ENCODE results near the gene TMEM53.

TMEM53 gene

DNA sequence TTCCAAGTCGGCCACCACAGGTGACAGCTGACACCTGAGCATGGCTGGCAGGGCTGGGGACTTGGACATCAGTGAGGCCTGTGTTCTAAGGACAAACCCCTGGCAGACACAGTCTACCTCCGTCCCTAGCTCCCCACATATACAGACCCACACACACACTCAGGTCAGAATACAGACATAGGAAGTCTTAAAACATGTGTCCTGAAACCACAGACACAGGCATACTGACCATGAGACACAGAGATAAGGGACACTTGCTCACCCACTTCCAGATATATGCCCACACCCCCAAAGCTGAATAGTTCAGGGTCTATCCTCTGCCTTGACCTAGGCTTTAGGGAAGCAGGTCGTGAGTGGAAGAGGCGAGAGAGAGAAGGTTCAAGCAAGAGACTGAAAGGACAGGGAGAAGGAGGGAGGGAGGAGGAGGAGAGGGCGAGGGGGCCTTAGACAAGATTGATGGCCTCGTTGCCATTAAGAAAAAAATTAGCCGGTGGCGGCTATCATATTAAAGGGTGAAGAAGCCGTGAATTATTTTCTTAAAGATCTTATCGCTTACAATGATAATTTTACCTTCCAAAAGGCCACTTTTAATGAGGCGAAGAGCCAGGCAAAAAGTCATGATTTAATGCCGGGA is 49.9 kb downstream of the TMEM53 start:
- DNase-seq, result no peak

DNA sequence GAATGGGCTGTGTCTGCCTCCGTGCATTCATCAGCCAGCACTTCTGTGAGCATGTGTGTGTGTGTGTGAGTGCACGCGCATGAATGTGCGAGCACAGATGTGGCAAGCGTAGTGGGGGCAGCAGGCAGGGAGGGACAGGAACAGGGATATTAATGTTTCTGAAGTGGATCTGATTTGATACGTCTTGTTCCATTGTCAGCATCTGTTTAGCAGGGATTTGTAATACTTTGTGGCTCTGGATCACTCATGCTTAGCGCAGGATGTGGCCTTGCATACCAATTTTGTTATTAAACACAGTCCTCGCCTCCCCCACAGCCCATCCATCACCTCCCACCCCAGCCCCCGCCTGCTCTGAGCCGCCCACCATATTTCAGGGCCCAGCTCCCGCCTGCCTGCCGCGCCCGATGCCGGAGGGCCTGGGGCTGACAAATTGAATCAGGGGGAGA is 52.4 kb downstream of the TMEM53 start:
- DNase-seq, result no peak

DNA sequence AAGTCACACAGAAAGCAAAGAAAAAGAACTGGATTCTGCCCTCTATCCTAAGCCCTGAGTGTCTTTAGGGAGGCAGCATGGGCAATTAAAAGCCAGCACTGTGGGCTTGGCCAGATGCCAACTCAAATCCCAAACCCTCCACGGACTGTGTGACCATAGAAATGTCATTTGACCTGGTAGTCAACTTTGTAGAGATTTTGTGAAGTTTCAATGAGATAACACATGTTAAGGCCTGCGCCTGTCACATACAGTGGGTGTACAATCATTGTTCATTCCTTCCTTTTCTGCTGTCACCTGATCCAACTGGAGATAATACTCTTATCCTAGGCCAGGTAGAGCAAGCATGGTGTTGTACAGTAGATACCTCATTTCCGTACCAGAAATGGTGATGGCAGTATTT is 54.2 kb downstream of the TMEM53 start:
- no peak for DNase-seq

DNA sequence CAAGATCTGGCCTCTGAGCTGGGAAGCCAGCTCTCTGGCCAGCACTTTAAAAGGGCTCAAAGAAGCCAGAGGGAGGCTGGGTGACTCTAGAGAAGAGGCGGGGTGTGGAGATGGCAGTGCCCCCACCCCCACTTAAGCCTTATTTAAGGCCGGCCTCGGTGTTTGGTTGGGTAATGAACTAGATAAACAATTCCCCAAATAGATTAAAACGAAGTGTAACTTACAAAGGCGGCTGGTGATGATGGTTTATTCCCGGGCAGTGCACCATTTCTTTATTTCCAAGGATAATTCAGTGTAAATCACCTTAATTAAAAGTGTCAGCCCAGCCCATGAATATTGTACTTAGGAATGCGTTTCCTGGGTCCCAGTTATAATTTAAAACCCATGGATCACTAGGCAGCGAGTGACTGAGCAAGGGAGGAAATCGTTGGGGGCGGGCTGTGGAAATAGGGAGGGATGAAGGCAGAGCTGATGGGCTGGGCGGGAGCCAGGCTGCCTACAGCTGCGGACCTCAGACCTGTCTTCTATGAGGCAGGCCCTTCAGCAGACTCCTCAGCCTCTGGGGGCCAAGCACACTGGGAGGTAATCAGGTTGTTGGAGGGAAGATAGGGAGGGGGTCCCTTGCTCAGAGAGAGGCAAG is 54.9 kb downstream of the TMEM53 start:
- DNase-seq, result no peak

DNA sequence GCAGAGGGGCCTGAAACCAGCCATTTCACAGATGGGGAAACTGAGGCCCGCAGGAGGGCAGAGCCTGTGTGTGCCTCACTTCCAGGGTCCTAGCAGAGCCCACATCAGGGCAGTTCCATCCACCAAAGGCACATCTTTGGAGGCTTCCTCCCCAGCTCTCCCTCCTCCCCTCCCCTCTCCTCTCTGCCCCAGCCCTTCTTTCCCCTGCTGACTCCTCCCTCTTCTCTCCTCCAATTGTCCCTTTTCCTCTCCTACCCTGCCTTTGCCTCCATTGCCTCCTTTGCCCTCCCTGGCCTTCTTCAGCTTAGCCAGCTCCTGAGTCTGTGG is 56.6 kb downstream of the TMEM53 start:
- no peak for DNase-seq

DNA sequence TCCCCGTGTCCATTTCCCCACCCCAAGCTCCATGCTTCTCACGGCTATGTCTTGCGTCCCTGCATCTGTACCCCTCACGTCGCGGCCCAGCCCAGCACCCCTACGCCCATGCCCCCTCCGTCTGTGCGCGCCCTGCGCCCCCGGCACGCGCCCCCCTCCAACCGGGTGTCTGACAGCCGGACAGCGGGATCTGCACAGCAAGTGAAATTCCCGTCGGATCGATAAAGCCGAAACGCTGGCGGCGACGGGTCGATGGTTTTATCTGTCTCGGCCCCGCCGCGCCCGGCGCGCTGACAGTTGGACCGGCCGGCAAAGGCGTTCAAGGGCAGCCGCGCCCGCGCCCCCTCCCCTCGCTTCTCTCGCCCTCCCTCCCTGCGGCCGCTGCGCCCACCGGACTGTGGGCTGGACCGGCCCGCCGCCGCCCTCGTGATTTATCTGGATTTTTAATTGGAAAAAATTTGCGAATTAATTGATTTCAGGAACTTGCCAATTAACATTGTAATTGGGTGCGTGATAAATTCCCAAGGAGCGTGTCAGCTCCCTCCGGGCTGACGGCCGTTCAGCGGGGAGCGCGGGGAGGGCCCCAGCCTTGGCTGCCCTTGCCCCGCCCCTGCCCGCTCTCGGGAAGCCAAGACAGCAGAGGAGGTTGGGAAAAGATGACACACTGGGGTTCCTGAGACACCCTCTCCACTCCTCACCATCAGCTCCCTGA is 57.1 kb downstream of the TMEM53 start:
- DNase-seq, result no peak

DNA sequence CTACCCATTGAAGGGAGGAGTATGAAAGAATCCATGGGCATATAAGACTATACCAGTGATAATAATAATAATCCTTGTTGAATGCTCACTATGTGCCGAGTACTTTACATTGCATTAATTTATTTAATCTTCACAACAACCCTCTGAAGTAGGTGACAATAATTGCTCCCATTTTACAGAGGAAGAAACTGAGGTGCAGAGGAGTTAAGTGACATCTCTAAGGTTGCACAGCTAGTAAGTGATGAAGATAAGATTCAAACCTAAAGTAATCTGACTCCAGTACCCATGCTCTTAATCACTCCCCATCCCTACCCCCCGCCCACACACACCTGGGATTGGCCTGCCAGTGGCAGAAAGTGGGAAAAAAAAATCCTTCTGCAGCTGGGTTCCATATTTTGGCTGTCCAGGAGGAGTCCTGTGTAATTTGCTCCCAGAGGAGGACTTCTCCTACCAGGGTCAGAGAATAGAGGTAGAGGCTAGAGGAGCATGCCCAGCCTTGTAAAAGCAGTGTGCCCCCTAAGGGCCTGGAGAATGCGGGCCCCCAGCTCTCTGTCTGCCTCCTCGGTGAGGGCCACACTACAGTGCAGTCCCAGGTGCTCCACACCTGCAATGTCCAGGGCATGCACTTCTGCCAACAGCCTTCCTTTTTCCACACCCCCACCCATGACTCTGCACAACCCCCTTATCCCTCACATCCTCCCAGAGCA is 57.8 kb downstream of the TMEM53 start:
- DNase-seq, result no peak

DNA sequence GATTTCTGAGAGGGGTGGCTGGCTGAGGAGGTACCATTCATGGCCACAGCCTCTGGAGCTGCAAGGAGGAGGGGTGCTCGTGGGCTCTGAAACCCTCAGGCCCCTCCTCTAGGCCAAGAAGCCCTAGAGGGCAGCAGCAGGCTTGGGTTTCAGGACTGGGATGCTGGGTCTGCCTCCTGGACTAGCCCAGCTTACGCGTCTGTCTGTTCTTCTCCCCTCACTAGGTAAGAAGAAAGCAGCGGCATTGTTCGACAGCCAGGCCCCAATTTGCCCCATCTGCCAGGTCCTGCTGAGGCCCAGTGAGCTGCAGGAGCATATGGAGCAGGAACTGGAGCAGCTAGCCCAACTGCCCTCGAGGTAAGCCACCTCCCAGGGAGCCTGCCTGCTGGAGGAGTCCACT is 60.3 kb downstream of the TMEM53 start:
- no peak for DNase-seq

DNA sequence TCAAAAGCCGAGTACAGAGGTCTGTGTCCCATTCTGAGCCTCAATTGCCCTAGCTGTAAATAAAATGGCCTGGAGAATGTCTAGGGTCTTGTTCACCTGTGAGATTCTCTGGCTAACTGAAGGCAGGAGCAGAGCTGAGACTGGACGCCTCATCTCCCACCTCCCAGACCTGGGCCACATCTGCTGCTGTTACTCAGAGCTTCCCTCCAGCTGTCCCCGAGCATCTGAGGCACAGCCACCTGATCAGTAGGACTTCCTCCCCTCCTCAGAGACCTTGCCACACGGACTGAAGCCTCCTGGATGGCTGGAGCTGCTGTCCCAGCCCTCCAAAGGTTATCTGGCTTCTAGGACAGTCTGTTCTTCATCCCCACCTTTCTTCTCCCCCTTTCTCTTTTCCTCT is 62.4 kb downstream of the TMEM53 start:
- DNase-seq, result no peak

DNA sequence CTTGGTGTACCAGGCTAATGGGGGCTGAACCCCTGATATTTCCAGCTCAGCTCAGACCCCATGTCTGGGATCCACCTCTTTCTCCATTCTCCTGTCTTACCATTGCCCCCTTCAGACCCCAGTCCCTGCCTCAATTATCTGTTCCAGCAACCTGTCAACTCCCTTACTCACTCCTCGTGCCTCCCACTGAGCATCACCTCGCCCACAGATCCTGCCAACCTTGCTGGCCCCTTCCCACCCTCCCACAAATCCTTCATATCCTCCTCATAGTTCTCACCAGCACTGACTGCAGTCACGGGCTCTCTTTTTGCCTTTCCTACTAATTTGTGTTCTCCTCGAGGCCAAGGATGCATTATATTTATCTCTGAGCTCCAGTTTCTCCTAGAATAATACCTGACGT is 62.9 kb downstream of the TMEM53 start:
- DNase-seq, result no peak

DNA sequence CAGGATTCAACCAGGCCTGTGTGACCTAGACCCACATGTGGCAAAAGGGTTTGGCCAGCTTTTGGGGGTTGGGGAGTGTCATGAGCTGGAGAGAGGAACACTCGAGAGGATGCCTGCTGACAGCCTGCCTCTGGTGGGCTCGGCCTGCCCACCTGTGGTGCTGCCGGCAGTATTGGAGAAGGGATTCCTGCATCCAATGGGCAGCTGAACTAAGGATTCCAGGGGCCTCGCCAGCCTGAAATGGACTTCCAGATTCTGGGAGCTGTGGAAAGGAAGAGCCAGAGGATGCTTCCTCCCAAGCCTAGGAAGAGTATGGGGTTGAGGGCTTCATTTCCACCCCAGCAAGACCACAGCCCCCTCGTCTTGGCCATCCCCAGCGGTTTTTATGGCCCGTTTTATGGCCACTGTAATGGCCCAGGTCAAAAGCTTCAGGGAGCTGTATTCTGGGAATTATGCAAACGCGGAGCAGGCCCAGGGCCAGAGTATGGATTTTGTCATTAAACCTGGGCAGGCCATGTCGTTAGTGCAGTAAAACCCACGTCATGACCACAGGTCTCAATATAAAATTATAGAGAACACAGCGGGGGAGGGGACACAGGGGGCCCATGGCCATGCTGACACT is 63.6 kb downstream of the TMEM53 start:
- no peak for DNase-seq

DNA sequence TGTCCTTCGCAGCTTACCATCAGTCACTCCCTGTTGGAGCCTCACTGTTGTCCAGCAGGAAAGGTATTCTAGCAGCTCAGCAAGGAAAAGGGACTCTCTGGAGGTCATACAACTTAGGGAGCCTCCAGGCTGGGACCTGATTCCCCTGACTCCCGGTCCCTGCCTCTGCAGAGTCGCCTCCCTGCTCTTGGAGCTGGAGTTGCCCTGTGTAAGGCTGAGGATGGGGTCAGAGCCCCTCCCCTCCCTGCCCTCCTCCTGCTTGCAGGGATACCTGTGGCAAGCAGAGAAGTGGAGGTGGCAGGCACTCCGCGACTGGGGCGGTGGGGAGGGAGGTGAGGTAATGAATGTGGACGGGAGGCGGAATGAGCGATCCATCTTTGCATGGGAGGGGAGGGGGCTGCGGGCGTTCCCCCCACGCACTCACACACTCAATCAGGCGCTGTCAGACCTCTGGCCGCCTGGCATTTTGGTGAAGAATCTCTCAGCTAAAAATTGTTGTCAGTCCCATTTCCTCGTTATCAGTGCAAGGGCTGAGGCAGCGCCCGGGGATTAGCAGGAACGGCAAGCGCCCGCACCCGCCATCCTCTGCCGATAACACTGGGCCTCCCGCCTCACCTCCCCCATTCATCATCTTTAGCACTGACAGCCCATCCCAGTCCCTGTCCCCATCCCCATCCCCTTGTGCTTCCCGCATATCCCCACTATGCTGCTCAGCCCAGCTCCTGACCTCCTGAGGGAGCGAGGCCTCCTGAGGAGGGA is 64.3 kb downstream of the TMEM53 start:
- DNase-seq, result no peak

DNA sequence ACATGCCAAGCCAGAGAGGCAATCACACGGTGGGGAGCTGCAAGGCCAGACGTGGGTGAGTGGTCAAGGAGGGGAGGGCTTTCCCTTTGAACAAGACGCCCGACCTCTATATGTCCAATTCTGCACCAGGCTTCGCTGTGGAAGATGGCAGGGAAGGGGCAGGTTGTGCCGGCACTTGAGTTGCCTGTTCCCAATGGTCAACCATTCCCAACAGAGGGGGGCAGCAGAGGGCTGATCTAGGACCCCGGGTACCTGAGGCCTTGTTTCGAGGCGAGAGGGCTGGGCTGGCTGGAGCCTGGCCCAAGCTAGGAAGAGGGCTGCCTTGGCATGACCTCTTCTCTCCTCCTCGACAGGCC is 64.9 kb downstream of the TMEM53 start:
- DNase-seq, result no peak

DNA sequence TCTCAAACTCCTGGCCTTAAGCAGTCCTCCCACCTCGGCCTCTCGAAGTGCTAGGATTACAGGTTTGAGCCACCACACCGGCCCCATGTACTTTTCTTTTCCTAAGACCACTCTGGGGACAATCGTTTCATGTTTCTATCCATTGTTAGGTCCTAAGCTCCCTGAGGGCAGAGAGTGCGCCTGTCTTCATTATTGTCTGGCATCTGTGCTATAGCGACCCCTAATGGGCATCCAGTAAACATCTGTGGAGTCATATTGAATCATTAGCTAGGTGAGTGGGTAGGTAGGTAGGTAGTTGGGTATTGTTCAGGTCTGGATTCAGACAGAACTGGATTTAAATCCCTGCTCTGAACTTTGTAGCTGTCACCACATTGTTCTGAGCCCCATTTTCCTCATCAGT is 66.1 kb downstream of the TMEM53 start:
- DNase-seq, result no peak

DNA sequence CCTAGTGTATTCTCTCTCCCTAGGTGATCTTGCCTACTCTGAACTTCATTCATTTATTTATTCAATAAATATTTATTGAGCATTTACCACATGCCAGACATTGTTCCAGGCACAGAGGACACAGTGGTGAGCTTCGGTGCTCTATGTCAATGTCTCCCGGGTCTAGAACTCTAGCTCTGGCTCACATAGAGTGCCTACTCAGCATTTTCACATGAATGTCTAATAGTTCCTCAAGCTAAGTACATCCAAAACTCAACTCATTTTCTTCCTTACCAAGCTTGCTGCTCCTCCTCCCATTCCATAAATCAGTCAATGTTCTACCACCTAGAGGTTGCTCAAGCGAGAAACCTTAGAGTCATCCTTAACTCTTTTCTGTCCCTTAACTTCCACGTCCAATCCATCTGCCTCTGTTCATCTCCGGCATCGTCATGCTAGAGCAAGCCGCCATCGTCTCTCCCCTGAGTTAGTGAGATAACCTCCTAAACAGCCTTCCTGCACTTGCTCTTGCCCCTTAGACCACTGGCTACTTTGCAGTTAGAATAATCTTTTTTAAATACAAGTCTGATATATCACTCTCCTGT is 67.5 kb downstream of the TMEM53 start:
- DNase-seq, result no peak

DNA sequence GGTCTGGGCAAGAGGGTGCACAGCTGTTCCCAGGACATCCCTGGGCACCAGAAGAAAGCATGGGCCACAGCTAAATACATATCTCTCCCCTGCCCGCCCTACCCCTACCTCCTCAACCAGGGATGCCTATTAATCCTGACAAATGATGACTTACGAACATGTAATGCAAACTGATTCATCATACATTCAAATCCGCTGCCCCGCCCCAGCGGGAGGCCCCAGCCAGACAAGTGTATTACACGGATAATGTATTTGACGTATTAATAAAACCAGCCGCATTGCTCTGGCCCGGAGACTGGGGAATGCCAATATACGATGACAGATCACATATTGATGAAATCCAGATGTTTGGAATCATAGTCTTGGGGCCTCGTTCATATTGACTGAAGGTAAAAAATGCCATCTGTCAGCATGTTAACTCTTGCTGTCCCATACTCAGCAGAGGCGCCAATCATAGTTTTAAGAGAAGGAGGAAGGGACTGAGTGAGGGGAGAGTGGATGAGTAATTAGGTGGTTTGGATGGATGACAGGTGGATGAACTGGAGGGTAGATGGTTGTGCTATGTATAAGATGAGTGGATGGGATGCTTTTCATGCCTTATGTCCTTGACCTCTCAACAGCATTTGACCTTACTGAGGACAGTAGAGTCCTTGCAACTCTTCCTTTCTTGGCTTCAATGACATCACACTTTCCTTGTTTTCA is 68.2 kb downstream of the TMEM53 start:
- no peak for DNase-seq

DNA sequence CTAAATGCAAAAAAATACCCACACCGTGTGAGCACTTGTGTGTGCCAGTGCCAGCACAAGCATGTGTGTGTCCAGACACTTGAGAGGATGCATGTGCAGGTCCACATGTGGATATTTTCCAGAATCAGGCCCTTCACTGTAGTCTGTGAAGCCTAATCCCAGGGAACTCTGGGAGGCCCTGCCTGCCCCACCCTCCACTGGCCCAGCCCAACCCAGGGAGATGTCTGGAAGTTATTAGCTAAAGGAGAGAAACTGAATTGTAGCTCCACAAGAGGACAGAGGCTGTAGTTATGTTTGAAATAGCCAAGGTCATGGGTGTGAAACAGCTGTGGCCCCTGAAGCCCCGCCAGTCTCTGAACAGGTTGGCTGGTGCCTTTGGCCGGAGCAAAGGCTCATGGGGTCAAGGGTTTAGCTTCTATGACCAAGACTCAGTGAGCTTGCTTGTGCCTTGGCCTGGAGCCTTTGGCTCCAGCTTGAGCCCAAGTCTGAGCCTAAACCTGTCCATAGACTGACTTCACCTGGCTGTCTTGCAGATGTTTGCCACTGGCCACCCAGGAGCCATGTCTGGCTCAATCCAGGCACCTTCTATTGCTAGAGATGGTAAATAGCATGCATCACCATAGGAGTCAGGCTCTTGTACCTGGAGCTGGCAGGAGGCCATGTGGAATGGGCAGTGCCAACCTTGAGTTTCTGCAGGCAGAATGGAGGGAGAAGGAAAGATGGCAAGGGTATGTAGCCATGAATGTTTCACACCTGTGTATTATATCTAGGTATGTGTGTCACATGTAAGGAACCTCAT is 69.9 kb downstream of the TMEM53 start:
- no peak for DNase-seq

DNA sequence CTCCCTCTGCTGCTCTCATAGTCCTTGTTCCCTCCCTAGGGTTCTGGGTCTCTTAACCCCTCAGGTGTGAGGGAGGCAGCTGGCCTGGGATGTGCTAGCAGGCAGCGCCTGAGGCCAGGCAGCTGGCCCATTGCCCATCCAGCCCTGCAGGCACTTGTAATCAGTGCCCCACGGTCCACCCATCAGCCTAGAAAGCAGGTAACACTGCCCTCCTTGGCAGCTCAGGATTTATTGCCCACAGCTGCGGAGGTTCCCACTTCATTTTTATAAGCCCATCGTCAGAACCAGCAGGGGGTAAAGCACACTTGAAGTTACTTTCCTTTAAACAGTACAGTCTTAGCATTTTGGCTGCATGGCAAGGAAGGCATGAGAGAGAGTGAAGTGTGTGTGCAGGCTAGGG is 70.6 kb downstream of the TMEM53 start:
- DNase-seq, result no peak
